ENCODE data around the gene USP46. TPM values are rescaled to one million over a fixed set of nuclear protein-coding genes. Genes with fewer than 3 reads are reported as not detected.

The USP46 gene
- total and polyA plus RNA-seq, 12 donors: 1.9 to 37.5 (median 19.2) TPM

DNA sequence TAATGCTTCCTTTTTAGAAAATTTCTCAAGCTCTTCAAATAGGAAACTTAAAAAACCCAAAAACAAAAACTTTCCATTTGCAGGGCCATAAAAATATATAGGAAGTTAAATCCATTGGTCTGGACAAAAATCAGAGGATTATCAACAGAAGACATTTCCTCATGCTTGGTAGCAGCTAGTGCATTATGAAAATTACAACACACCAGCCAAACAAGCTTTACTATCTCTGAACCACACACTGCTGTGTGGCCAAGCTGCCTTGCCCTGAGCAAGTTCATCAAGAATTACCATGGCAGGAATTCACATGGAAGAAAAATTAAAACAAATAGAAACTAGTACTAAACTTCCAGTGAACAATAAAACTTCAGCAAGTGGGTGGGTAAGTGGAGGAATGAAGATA lies 3.6 kb downstream of the USP46 start:
- no peaks in the 10 kb centered on the region for H3K36me3 ChIP-seq (replicated peaks in 1 of 2)
- no peak for DNase-seq
- H3K27ac ChIP-seq: no peak overlapping the region
- H3K27me3 ChIP-seq: no peaks in the 10 kb centered on the region
- H3K4me3 ChIP-seq: no peak overlapping the region
- H3K9me3 ChIP-seq (replicated peaks in 1 of 3): no peaks in the 10 kb centered on the region
- TF ChIP-seq POLR2A (IDR thresholded peaks at IDR 0.05): no peak
- TF ChIP-seq, protein P1, sequence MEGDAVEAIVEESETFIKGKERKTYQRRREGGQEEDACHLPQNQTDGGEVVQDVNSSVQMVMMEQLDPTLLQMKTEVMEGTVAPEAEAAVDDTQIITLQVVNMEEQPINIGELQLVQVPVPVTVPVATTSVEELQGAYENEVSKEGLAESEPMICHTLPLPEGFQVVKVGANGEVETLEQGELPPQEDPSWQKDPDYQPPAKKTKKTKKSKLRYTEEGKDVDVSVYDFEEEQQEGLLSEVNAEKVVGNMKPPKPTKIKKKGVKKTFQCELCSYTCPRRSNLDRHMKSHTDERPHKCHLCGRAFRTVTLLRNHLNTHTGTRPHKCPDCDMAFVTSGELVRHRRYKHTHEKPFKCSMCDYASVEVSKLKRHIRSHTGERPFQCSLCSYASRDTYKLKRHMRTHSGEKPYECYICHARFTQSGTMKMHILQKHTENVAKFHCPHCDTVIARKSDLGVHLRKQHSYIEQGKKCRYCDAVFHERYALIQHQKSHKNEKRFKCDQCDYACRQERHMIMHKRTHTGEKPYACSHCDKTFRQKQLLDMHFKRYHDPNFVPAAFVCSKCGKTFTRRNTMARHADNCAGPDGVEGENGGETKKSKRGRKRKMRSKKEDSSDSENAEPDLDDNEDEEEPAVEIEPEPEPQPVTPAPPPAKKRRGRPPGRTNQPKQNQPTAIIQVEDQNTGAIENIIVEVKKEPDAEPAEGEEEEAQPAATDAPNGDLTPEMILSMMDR (IDR thresholded peaks at IDR 0.05): no peak
- H3K4me1 ChIP-seq (replicated peaks in 1 of 2): peaks cover 8 to 34% of the 10 kb centered on the region in 2 donors
- intact Hi-C loops (cut with DNase I): loop anchor here in 1 of 2 donors (10.0 kb wide), 1 partner anchor 51 kb away; no protein-coding TSS in a partner anchor

DNA sequence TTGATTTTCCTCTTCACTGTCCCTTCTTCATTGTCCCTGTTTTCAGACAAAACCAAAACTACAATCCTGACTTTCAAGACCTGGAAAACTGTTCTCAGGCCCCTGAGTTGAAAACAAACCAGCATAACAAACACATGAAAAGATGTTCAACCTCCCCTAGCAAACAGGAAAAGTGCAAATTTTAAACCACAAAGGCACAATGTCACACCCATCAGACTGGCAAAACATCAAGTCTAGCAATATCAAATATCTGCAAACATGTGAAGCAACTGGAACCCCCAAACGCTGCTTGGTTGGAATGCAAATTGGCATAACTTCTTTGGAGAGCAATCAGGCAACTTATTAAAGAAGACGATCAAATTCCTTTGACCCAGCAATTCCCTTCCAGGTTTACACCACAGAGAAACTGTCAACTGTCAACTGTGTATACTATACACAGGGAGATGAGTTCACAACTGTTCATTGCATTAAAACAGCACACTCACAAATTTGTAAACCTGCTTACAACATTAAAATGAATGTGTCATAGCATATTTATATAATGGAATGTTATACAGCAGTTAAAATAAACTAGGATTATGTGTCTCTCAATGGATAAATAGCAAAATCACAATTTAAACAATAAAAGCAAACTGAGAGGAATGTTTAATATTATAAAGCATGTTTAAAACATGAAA lies 7.0 kb downstream of the USP46 start:
- intact Hi-C loops (cut with DNase I): loop anchor here in 1 of 2 donors (10.0 kb wide), 1 partner anchor 47 kb away; no protein-coding TSS in a partner anchor
- WGBS, 4 donors: 86 to 93% (median 90%) methylated on average over 2 of the region's 2 CpGs
- no peaks in the 10 kb centered on the region for H3K36me3 ChIP-seq (replicated peaks in 1 of 2)
- no peak overlapping the region for H3K27ac ChIP-seq
- H3K27me3 ChIP-seq: no peaks in the 10 kb centered on the region
- no peak for DNase-seq
- TF ChIP-seq, protein P1 (IDR thresholded peaks at IDR 0.05): no peak
- TF ChIP-seq POLR2A (IDR thresholded peaks at IDR 0.05): no peak
- H3K9me3 ChIP-seq (replicated peaks in 1 of 3): no peaks in the 10 kb centered on the region
- no peak overlapping the region for H3K4me3 ChIP-seq
- H3K4me1 ChIP-seq (replicated peaks in 1 of 2): peaks cover 0 to 16% of the 10 kb centered on the region in 2 donors

DNA sequence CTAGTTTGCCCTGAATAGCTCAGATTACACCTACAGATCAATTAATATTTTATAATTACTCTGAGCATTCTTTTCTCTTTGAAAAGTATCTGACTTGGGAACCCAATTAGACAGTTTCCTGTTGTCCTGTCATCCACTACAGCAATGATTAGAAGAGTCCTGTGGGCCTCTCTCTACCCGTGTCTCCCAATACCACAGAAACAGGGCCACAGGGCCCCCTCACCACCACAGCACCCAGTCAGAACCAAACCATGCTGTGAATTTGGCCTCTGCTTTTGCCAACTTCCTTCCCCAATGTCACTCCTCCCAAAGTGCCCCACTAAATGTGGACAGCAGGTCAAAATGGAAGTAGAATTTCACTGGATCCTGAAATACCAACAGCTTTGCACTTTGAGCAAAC lies 10.3 kb downstream of the USP46 start:
- WGBS, 4 donors: 76 to 100% (median 82%) methylated on average over 1 of the region's 1 CpG
- TF ChIP-seq, protein P1 (IDR thresholded peaks at IDR 0.05): no peak
- TF ChIP-seq POLR2A (IDR thresholded peaks at IDR 0.05): no peak
- H3K27ac ChIP-seq: no peak overlapping the region
- H3K27me3 ChIP-seq: no peaks in the 10 kb centered on the region
- intact Hi-C loops (cut with DNase I): no loop called here
- H3K4me1 ChIP-seq (replicated peaks in 1 of 2): peaks cover 4 to 15% of the 10 kb centered on the region in 2 donors
- H3K9me3 ChIP-seq (replicated peaks in 1 of 3): no peaks in the 10 kb centered on the region
- no peak for DNase-seq
- H3K36me3 ChIP-seq (replicated peaks in 1 of 2): no peaks in the 10 kb centered on the region
- no peak overlapping the region for H3K4me3 ChIP-seq

DNA sequence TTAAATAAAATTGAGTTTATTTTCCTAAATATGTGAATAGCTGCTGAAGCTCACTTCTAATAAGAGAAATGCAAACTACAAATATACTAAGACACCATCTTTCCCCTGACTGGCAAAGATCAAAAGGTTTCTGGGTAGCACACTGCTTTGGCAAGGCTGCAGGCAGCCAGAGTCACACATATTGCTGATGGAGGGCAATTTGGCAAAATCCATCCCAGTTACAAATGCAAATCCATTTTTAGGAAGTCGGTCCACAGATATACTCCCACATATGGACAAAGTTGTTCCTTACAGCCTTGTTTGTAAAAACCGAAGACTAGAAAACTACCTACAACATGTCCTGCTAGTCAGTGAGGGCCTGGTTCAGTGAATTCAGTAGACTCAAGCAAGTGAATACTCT lies 12.4 kb downstream of the USP46 start:
- no peaks in the 10 kb centered on the region for H3K27me3 ChIP-seq
- no peaks in the 10 kb centered on the region for H3K9me3 ChIP-seq (replicated peaks in 1 of 3)
- DNase-seq: no peak
- intact Hi-C loops (cut with DNase I): no loop called here
- no peak for TF ChIP-seq POLR2A (IDR thresholded peaks at IDR 0.05)
- TF ChIP-seq, protein P1 (IDR thresholded peaks at IDR 0.05): no peak
- no peak overlapping the region for H3K27ac ChIP-seq
- H3K4me3 ChIP-seq: no peak overlapping the region
- H3K4me1 ChIP-seq (replicated peaks in 1 of 2): peaks cover 13 to 31% of the 10 kb centered on the region in 2 donors
- H3K36me3 ChIP-seq (replicated peaks in 1 of 2): no peaks in the 10 kb centered on the region
- WGBS, 4 donors: 85 to 100% (median 94%) methylated on average over 2 of the region's 2 CpGs

Measured in adrenal gland (tissue), 12 donors.